ENCODE results near the gene PRLH. TPM values are rescaled to one million over a fixed set of nuclear protein-coding genes. Genes with fewer than 3 reads are reported as not detected.

PRLH gene
- polyA plus RNA-seq, 1 experiment = not detected

DNA sequence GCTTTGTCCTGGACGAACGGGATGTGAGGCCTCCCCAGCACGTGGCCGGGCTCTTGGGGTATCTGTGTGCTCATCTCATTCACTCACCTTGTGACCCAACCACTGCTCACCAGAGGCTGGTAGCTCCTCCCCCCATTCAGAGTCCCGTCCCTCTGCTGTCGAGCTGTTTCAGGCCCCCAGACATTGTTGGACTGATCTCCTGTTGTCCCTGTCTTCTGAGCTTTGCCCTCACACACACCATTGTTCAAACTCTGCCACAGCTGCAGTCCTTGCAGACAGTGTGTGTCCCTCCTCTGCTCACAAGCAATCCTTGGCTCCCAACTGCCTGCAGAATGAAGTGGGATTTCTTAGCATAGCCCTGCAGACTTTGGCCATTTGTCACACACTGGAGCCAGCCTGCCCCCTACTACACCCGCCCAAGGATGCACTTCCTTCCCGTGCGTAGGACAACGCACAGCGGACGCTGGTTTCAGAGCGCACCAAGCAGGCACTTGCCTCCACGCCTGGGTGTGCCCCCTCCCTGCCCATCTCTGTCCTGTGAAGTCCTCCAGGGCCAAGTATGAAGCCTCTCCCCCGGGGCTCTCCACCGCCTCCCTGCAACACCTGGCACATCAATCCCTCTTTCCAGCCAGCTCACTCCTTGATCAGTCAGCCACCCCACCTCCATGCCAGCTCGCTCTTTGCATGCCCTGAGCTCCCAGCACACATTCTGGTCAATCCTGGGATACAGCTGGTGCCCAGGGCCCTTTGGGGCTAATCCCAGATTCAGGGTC lies 16.5 kb upstream of the PRLH start:
- peaks cover 32% of the 10 kb centered on the region for H3K36me3 ChIP-seq (ENCODE audit: control insufficient read depth, insufficient read depth, low read length)
- no peak overlapping the region for H3K4me3 ChIP-seq (ENCODE audit: low read depth, low read length)
- H3K27me3 ChIP-seq (ENCODE audit: control insufficient read depth, insufficient read depth, low read length) = no peaks in the 10 kb centered on the region
- TF ChIP-seq, protein P1, sequence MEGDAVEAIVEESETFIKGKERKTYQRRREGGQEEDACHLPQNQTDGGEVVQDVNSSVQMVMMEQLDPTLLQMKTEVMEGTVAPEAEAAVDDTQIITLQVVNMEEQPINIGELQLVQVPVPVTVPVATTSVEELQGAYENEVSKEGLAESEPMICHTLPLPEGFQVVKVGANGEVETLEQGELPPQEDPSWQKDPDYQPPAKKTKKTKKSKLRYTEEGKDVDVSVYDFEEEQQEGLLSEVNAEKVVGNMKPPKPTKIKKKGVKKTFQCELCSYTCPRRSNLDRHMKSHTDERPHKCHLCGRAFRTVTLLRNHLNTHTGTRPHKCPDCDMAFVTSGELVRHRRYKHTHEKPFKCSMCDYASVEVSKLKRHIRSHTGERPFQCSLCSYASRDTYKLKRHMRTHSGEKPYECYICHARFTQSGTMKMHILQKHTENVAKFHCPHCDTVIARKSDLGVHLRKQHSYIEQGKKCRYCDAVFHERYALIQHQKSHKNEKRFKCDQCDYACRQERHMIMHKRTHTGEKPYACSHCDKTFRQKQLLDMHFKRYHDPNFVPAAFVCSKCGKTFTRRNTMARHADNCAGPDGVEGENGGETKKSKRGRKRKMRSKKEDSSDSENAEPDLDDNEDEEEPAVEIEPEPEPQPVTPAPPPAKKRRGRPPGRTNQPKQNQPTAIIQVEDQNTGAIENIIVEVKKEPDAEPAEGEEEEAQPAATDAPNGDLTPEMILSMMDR (IDR thresholded peaks at IDR 0.05; ENCODE audit: insufficient read depth, low read depth, low read length) = no peak
- ChIA-PET POLR2A (no interaction called here), CTCF (interaction anchor here (1.3 to 1.9 kb wide), 3 partner anchors 22 to 37 kb away, joined by 4 to 5 read pairs (median 5); no protein-coding TSS in a partner anchor)
- no peak for DNase-seq (ENCODE audit: low read depth)

DNA sequence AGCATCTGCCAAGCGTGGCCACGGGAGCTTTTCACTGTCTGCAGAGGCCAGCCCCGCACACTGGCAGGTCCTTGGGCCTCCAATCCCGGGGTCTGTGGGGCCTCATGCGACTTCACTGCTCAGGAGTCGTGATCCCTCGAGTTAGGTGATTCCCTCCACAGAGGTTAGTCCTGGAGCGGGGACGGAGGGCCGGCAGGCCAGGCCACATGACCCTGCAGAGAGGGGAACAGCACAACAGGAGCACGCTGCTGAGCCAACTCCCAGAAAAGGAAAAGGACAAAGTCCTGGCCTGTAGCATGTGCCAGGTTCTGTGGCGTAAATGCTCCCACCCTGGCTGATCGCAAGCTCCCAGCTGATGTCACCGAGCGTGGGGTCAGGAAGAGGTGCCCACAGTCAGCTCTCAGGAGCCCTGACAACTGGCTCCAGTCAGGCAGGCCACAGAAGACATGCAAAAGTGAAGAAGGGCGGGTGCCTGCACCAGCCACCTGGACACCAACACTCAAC lies 15.3 kb upstream of the PRLH start:
- Histone ChIP-seq H3K36me3 (ENCODE audit: control insufficient read depth, insufficient read depth, low read length) (peaks cover 31% of the 10 kb centered on the region), H3K4me3 (ENCODE audit: low read depth, low read length) (no peak overlapping the region), H3K27me3 (ENCODE audit: control insufficient read depth, insufficient read depth, low read length) (no peaks in the 10 kb centered on the region)
- TF ChIP-seq, protein P1 (IDR thresholded peaks at IDR 0.05; ENCODE audit: insufficient read depth, low read depth, low read length) = no peak
- DNase-seq (ENCODE audit: low read depth) = no peak
- CTCF ChIA-PET = interaction anchor here (1.3 to 1.8 kb wide), 3 partner anchors 21 to 130 kb away, joined by 3 to 5 read pairs (median 3); no protein-coding TSS in a partner anchor
- POLR2A ChIA-PET = no interaction called here

DNA sequence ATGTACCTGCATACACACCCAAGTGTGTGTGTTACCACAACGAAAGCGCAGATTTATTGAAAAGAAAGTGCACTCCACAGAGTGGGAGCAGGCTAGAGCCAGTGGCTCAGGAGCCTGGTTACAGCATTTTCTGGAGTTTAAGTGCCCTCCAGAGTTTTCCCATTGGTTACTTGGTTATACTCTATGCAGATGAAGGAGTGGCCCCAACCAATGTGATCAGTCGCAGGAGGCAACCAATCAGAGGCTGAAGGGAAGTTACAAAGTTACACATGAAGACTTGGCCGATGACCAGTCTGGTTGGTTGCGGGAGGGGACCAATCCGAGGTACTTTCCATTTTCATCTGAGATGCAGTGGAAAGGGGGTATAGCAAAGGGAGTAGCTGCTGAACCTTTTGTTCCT lies 13.5 kb upstream of the PRLH start:
- Histone ChIP-seq H3K27me3 (ENCODE audit: control insufficient read depth, insufficient read depth, low read length) (no peaks in the 10 kb centered on the region), H3K36me3 (ENCODE audit: control insufficient read depth, insufficient read depth, low read length) (peaks cover 25% of the 10 kb centered on the region), H3K4me3 (ENCODE audit: low read depth, low read length) (no peak overlapping the region)
- ChIA-PET POLR2A (no interaction called here), CTCF (interaction anchor here (1.8 kb wide), 1 partner anchor 19 kb away, joined by 3 read pairs; no protein-coding TSS in a partner anchor)
- TF ChIP-seq, protein P1 (IDR thresholded peaks at IDR 0.05; ENCODE audit: insufficient read depth, low read depth, low read length) = no peak
- DNase-seq (ENCODE audit: low read depth) = no peak

DNA sequence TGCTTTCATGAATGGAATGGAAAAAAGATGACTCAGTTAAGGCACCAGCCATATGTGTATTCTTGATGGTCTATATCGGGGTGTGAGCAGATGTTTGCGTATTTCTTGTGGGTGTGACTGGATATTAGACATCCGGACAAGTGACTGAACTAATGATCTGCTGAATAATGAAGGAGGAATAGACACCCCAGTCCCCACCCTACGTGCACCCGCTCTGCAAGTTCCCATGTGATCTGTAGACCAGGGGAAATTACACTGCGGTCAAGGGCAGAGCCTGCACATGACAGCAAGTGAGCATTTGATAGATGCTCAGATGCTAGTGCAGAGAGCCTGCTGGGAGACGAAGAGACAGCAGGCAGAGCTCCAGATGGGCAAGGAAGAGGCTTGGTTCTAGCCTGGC lies 12.4 kb upstream of the PRLH start:
- H3K36me3 ChIP-seq (ENCODE audit: control insufficient read depth, insufficient read depth, low read length) = peaks cover 25% of the 10 kb centered on the region
- ChIA-PET POLR2A (no interaction called here), CTCF (interaction anchor here (1.6 kb wide), 1 partner anchor 41 kb away, joined by 4 read pairs; no protein-coding TSS in a partner anchor)
- no peaks in the 10 kb centered on the region for H3K27me3 ChIP-seq (ENCODE audit: control insufficient read depth, insufficient read depth, low read length)
- no peak for DNase-seq (ENCODE audit: low read depth)
- TF ChIP-seq, protein P1 (IDR thresholded peaks at IDR 0.05; ENCODE audit: insufficient read depth, low read depth, low read length) = no peak
- H3K4me3 ChIP-seq (ENCODE audit: low read depth, low read length) = no peak overlapping the region

DNA sequence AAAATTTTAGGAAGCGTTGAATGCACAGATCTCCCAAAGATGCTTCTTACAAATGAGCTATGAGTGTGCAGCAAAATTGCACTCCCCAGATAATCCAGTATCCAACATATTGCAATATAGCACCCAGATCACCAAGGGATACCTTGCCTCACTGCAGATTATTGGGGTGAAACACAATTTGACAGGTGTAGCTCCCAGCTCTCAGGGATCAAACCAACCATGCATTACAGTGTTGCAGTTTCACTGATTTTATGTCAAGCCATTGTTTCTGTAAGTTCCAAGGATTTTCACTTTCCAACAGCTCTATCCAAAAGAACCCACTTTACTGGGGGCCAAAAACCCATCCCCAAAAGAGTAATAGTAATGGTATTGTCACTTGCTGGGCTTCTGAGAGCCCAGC lies 10.8 kb upstream of the PRLH start:
- Histone ChIP-seq H3K36me3 (ENCODE audit: control insufficient read depth, insufficient read depth, low read length) (peaks cover 19% of the 10 kb centered on the region), H3K27me3 (ENCODE audit: control insufficient read depth, insufficient read depth, low read length) (no peaks in the 10 kb centered on the region), H3K4me3 (ENCODE audit: low read depth, low read length) (no peak overlapping the region)
- ChIA-PET CTCF (interaction anchor here (0.8 to 3.8 kb wide), 3 partner anchors 16 to 134 kb away, joined by 3 to 23 read pairs (median 3); no protein-coding TSS in a partner anchor), POLR2A (no interaction called here)
- DNase-seq (ENCODE audit: low read depth) = no peak
- TF ChIP-seq, protein P1 (IDR thresholded peaks at IDR 0.05; ENCODE audit: insufficient read depth, low read depth, low read length) = no peak

All from BJ (cell line).